UCSD-AML1 (cell line): ENCODE data around the gene ERCC1.
"Not testable (repeated sequence)": the region's sequence is repeated elsewhere in the genome, so short reads cannot be mapped to it uniquely, and the experiment has no call there.

ENCODE experiments used
- DNase-seq: peaks from one replicate; lab custom pipeline; 2025; ENCODE audit not compliant: unreplicated experiment; lab: John Stamatoyannopoulos, UW

The ERCC1 gene

GRCh38 chr19:45431008-45431407, 7.3 kb upstream of the ERCC1 start:
- DNase-seq: not testable (repeated sequence)

GRCh38 chr19:45429896-45430295, 6.2 kb upstream of the ERCC1 start:
- DNase-seq: not testable (repeated sequence)

DNA sequence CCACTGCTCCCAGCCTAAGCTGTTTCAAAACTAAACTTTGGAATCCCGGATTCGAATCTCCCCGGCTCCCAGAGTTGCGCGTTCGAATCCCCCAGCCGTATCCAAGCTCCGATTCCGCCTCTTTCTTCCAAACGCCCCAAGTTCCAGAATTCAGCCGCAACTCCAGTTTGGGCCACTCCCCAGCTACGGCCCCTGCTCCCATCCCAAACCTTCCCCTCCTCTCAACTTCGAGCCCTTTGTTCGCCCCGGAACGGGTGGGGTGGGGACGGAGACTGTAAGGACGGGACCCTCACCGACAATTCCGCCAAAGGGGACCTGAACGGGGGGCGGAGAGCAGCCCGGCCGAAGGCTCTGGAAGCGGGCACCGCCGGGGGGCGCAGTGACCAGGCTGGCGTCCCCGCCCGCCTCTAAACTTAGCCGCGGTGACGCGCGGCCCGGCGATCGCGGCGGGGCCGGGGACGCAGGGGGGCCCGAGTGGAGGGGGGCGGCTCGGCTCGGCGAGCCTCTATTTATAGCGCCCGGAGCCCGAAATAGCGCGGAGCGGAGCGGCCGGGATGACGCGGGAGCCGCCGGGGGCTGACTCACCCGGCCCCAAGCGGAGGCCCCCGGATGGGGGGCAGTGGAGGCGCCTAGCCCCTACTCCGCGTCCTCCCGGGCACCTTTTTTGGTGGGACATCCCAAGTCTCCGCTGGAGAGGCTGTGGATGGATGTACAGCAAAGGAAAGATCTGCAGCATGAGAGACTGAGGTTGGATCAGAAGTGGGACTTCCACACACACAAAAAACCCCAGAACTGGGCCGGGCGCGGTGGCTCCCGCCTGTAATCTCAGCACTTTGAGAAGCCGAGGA, 4.9 kb upstream of the ERCC1 start:
- peak; percentile 60 for DNase-seq

- DNase-seq: peak; percentile 82
These were observed 708 bp upstream of the ERCC1 start for GRCh38 chr19:45424191-45425058.

DNA sequence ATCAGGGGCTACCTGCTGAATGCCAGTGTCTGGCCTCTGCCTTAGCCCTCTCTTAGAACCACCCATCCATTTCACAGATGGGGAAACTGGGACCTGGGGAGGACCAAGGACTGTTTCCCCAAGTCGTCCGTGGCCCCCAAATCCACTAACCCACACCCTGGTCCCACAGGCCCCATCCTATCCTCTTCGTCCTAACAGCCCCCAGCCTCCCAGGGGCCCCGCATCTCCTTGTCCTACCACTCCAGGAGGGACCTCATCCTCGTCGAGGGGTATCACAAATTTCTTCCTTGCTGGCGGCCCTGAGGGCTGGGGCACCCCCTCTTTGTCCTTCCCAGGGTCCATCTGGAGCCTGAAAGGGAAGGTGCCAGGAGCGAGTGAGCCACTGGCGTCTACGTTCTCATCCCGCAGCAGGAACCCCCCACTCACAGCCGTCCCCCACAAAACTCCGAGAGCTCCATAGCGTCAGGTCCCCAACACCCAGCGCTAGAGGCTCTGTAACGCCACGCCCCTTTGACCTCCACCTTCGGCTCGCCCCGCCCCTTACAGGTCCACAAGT, 606 bp downstream of the ERCC1 start:
- DNase-seq: no peak

GRCh38 chr19:45421947-45422498, 1.7 kb downstream of the ERCC1 start:
- DNase-seq: no peak

DNA sequence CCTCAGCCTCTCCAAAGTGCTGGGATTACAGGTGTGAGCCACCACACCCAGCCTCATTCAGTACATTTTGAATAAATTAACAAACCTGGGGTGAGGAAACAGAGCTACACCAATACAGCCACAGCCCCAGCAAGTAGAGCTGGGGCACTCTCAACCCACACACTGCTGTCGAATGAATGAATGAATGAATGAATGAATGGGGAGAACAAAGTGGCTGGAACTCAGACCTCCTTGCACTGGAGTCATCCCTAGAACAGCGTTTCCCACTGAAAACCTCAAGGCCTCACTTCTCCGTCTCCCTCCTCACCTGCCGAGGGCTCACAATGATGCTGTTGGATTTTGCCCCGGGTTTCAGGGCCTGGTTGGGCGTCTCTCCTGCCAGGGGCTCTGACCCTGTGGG, 2.8 kb downstream of the ERCC1 start:
- no peak for DNase-seq

- no peak for DNase-seq
These were observed 3.4 kb downstream of the ERCC1 start for GRCh38 chr19:45420356-45420755.

DNA sequence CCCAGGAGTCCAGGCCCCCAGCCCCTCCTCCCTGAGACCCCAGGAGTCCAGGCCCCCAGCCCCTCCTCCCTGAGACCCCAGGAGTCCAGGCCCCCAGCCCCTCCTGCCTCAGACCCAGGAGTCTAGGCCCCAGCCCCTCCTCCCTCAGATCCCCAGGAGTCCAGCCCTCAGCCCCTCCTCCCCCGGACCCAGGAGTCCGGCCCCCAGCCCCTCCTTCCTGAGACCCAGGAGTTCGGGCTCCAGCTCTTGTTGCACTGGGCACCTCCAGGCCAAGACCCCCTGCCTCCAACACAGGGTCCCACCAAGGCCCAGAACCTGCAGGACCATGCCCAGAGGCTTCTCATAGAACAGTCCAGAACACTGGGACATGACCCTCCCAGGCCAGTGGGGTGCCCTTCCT, 3.8 kb downstream of the ERCC1 start:
- no peak for DNase-seq

DNA sequence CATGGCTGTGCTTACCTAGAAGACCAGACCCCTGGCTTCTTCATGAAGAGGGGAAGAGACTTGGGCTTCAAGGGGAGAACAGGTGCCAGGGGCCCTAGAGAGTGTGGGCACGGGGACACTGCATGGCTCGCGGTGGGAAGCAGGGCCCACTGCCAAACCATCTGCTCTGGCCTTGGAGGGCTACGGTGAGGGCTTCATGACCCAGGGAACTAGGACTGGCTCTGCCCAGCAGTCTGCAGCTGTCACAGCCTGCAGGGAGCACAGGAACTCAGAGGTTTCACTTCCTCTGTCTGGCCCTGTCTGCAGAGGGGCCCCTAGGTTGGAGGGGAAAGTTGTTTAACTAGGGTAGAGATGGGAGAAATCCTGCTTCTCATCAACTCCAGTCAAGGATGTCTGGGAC, 4.3 kb downstream of the ERCC1 start:
- peak; percentile 32 for DNase-seq

GRCh38 chr19:45418802-45419201, 4.9 kb downstream of the ERCC1 start:
- no peak for DNase-seq

DNA sequence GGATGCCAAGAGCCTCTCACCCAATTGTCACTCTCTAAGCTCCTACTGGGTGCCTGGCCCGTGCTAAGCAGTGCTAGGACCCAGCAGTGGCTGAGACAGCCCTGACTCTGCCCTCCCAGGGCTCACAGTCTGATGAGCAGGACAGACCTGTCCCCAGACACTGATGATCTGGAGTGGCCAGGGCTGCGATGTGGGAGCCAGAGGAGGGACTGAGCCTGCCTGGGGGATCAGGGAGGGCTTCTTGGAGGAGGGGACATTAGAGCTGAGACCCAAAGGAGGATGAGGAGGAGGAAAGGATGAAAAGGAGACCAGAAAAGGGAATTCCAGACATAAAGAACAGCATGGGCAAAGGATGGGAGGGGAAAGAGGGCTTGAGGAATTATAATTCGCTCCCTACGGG, 6.6 kb downstream of the ERCC1 start:
- DNase-seq: no peak

DNA sequence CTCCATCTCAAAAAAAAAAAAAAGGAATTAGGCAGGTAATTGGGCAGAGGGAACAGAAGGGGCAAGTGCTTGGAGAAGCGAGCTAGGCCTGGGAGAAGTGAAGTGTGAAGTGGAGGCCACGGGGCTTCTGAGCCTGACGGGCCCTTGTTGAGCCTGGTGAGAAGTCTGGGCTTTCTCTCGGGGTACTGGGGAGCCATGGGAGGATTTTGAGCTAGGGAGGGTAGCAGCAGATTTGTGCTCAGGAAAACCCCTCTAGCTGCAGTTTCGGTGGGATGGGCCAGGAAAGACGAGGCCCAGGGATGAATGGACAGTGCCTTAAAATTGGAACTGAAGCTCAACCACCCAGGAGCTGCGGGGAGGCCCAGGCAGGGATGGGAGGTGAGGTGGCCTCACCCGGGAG, 9.2 kb downstream of the ERCC1 start:
- DNase-seq: no peak

DNA sequence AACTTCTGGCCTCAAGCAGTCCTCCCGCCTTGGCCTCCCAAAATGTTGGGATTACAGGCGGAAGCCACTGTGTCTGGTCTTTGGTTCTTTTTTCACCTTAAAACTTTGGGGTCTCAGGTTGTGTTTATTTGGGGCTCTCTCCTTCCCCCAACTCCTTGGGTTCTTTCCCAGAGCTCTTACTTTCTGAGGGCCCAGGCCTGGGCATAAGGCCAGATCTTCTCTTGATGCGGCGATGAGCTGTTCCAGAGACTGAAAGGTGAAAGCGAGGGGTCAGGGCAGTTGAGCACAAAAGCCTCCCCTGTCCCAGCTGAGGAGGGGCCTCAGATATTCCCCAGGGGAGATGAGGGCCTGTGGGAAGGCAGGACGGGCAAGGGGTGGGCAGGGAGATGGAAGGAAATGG, 10.2 kb downstream of the ERCC1 start:
- DNase-seq: no peak

GRCh38 chr19:45410330-45410729, 13.4 kb downstream of the ERCC1 start:
- DNase-seq: not testable (repeated sequence)

DNA sequence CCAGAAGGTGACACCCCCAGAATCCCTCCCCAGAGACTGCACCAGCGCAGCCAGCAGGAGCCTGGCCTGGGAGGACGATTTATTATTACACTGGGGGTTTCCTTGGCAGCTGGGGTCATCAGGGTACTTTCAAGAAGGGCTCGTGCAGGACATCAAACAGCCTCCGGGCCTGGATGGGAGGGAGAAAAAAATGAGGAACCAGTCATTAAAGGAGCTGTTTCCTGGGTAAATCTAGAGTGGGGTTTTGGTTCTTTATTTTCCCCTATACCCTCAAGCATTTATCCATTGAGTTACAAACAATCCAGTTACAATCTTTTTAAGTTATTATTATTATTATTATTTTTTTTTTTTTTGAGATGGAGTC, 14.2 kb downstream of the ERCC1 start:
- no peak for DNase-seq

GRCh38 chr19:45408830-45409556, 14.7 kb downstream of the ERCC1 start:
- DNase-seq: no peak

- no peak for DNase-seq
These were observed 15.6 kb downstream of the ERCC1 start for GRCh38 chr19:45408121-45408520.

GRCh38 chr19:45407585-45407984, 16.1 kb downstream of the ERCC1 start:
- not testable (repeated sequence) for DNase-seq

DNA sequence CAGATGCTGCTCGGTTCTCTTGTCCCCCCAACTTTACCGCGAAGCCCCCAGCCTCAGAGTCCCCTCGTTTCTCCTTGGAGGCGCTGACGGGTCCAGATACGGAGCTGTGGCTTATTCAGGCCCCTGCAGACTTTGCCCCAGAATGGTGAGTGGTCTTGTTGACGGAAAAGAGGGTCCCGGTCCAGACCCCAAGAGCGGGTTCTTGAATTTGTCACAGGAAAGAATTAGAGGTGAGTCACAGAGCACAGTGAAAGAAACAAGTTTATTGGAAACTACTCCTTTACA, 16.7 kb downstream of the ERCC1 start:
- no peak for DNase-seq
